IPS-20b (cell line): ENCODE data around the gene IGF2BP2.
"Not testable (repeated sequence)": the region's sequence is repeated elsewhere in the genome, so short reads cannot be mapped to it uniquely, and the experiment has no call there.

Source experiments
- H3K27ac ChIP-seq: one replicate; pipeline ENCODE4 v1.5.1; 2013; ENCODE audit warnings: low read length
- H3K27me3 ChIP-seq: 2 replicates; pipeline ENCODE4 v1.6.1; 2013; ENCODE audit warnings: mild to moderate bottlenecking, low read length, inconsistent platforms; ENCODE audit not compliant: insufficient read depth
- H3K36me3 ChIP-seq: 2 replicates; pipeline ENCODE4 v1.6.1; 2013; ENCODE audit warnings: low read depth, mild to moderate bottlenecking, inconsistent platforms, low read length, moderate library complexity; ENCODE audit not compliant: insufficient read depth
- H3K4me1 ChIP-seq: 2 replicates; pipeline ENCODE4 v1.6.1; 2013; ENCODE audit warnings: mild to moderate bottlenecking, control low read depth, inconsistent platforms, low read length, moderate library complexity; ENCODE audit not compliant: insufficient read depth
- H3K4me3 ChIP-seq: 2 replicates; pipeline ENCODE4 v1.5.1; 2013; ENCODE audit warnings: mild to moderate bottlenecking, low read length, inconsistent platforms
- H3K9ac ChIP-seq: 2 replicates; pipeline ENCODE4 v1.6.1; 2013; ENCODE audit warnings: low read depth, mild to moderate bottlenecking, inconsistent platforms, low read length, moderate library complexity
- H3K9me3 ChIP-seq: 2 replicates; pipeline ENCODE4 v1.6.1; 2013; ENCODE audit warnings: mild to moderate bottlenecking, low read depth, low read length, inconsistent platforms; ENCODE audit not compliant: insufficient read depth

Gene IGF2BP2

DNA sequence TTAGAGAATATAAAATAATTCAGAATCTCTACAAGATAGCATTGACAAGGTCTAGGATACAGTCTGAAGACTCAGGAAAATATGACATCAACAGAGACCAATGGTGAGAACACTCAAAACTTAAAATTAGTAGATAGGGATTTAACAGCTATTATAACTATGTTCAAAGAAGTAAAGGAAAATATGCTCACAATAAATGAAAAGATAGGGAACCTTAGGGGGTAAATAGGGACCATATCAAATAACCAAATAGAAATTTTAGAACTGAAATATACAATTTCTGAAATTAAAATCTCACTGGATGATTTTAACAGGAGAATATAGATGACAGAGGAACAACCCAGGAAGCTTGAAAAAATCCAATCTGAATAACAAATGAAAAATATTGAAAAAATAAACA lies 31.8 kb upstream of the IGF2BP2 start:
- no peak overlapping the region for H3K27ac ChIP-seq
- H3K36me3 ChIP-seq, result no peaks in the 10 kb centered on the region
- H3K4me1 ChIP-seq, result no peaks in the 10 kb centered on the region
- H3K4me3 ChIP-seq, result no peak overlapping the region
- H3K27me3 ChIP-seq, result no peaks in the 10 kb centered on the region
- H3K9me3 ChIP-seq, result peaks cover 11% of the 10 kb centered on the region; the same call in 1 of the 2 replicates
- no peak overlapping the region for H3K9ac ChIP-seq

- H3K9me3 ChIP-seq, result peaks cover 11% of the 10 kb centered on the region; the same call in 1 of the 2 replicates
- H3K4me3 ChIP-seq, H3K27ac ChIP-seq, H3K27me3 ChIP-seq, H3K9ac ChIP-seq, H3K4me1 ChIP-seq, H3K36me3 ChIP-seq: not testable (repeated sequence)
Observed at GRCh38 chr3:185853771-185854170, 28.9 kb upstream of the IGF2BP2 start.

DNA sequence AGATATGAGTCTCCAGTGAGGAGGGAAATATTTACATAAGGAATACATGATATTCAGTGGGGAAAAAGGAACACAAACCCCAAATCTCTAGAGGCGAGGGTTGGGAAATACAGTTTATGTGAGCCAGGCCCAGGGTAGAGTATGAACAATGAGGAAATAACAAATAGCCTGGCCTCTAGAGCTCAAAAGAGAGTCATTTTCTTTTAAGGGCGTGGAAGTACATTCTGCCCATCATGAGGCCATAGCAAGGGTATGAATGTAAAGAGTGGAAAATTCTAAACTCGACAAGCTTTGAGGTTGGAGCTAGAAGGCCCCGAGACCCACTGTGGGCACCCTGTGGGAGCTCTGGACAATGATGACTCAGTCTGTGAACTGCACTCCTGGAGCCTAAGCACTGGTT lies 27.8 kb upstream of the IGF2BP2 start:
- Histone ChIP-seq H3K27ac (no peak overlapping the region), H3K9ac (no peak overlapping the region), H3K27me3 (no peaks in the 10 kb centered on the region), H3K9me3 (peaks cover 11% of the 10 kb centered on the region; the same call in 1 of the 2 replicates), H3K4me1 (no peaks in the 10 kb centered on the region), H3K36me3 (no peaks in the 10 kb centered on the region), H3K4me3 (no peak overlapping the region)

DNA sequence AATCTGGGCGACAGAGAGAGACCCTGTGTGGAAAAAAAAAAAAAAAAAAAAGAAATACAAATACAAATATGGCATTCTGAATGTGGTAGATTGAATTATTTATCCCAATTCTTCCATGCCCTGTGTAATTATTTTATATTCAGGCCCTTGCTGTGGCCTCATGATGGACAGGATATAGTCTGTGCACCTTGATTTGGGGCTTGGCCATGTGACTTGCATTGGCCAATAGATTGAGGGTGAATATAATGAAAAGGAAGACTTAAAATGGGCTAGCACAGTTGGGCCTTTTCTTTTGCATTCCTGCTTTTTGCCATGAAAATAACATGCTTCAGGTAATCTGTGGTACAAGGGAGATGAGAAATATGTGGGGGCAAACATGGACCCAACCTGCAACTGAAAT lies 27.1 kb upstream of the IGF2BP2 start:
- no peak overlapping the region for H3K4me3 ChIP-seq
- H3K4me1 ChIP-seq, result no peaks in the 10 kb centered on the region
- H3K27ac ChIP-seq, result no peak overlapping the region
- H3K36me3 ChIP-seq, result no peaks in the 10 kb centered on the region
- H3K9ac ChIP-seq, result no peak overlapping the region
- peaks cover 7% of the 10 kb centered on the region; the same call in 1 of the 2 replicates for H3K9me3 ChIP-seq
- H3K27me3 ChIP-seq, result no peaks in the 10 kb centered on the region

- H3K36me3 ChIP-seq, result no peaks in the 10 kb centered on the region
- H3K9ac ChIP-seq, result no peak overlapping the region
- H3K4me1 ChIP-seq, result no peaks in the 10 kb centered on the region
- H3K27ac ChIP-seq, result no peak overlapping the region
- H3K9me3 ChIP-seq, result no peaks in the 10 kb centered on the region; the same call in 1 of the 2 replicates
- H3K4me3 ChIP-seq, result no peak overlapping the region
- H3K27me3 ChIP-seq, result no peaks in the 10 kb centered on the region
Observed at GRCh38 chr3:185851046-185851445, 26.2 kb upstream of the IGF2BP2 start.

DNA sequence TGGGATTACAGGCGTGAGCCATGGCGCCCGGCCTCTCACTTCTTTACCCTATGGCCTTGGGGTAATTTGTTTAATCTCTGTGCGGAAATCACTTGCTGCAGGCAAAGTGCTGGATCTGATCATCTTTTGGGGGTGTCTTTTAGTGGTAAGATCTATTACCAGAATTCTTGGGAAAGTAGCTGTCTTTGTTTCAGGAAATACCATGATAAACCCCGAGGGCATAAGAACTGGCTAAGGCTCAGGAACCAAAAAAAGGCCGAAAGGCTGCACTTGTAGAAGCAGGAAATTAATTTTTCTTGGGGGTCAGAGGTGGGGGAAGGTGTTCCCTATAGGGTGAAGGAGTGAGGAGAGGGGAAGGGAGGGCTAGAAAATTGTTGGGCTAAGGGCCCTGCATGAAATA lies 22.7 kb upstream of the IGF2BP2 start:
- no peaks in the 10 kb centered on the region for H3K36me3 ChIP-seq
- H3K4me1 ChIP-seq, result no peaks in the 10 kb centered on the region
- no peak overlapping the region for H3K27ac ChIP-seq
- no peaks in the 10 kb centered on the region for H3K27me3 ChIP-seq
- no peaks in the 10 kb centered on the region for H3K9me3 ChIP-seq
- no peak overlapping the region for H3K4me3 ChIP-seq
- no peak overlapping the region for H3K9ac ChIP-seq

DNA sequence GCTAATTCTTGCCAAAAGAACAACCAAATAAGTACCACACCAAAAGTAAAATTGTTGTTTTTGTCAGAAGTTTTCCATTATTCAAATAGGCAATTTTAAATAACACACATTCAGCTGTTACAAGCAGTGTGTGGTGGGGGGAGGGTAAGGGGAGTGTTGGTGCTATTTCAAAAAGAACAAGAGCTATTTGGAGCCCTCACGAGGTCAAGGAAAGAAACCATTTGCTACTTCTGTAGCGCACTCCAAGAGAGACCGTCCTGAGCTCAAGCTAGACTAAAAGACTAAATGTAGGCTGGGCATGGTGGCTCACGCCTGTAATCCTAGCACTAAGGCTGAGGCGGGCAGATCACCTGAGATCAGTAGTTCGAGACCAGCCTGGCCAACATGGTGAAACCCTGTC lies 21.2 kb upstream of the IGF2BP2 start:
- Histone ChIP-seq H3K36me3 (no peaks in the 10 kb centered on the region), H3K9ac (no peak overlapping the region), H3K9me3 (no peaks in the 10 kb centered on the region), H3K27me3 (no peaks in the 10 kb centered on the region), H3K4me1 (no peaks in the 10 kb centered on the region), H3K4me3 (no peak overlapping the region), H3K27ac (no peak overlapping the region)

DNA sequence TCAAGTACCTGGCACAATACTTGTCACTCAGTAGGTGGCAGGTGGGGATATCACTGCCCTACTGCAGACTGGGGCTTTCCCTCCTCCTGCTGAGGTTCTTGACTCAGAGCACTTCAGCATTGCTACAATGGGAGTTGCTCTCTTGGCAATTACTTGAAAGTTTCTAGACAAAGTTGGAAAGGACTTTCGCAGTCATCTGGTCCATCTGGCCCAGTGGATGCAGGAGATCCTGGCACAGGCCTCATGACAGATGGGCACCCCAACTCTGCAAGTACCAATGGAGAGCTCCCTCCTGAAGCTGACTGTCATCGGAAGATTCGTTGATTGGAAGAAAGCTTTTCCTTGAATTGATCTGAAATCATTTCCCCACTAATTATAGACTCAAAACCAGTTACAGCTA lies 19.2 kb upstream of the IGF2BP2 start:
- Histone ChIP-seq H3K27ac (no peak overlapping the region), H3K4me1 (no peaks in the 10 kb centered on the region), H3K36me3 (no peaks in the 10 kb centered on the region), H3K27me3 (no peaks in the 10 kb centered on the region), H3K9ac (no peak overlapping the region), H3K9me3 (no peaks in the 10 kb centered on the region), H3K4me3 (no peak overlapping the region)

- Histone ChIP-seq H3K4me3 (no peak overlapping the region), H3K27me3 (no peaks in the 10 kb centered on the region), H3K4me1 (no peaks in the 10 kb centered on the region), H3K9me3 (no peaks in the 10 kb centered on the region), H3K36me3 (no peaks in the 10 kb centered on the region), H3K9ac (no peak overlapping the region), H3K27ac (no peak overlapping the region)
Observed at GRCh38 chr3:185843635-185844034, 18.8 kb upstream of the IGF2BP2 start.

DNA sequence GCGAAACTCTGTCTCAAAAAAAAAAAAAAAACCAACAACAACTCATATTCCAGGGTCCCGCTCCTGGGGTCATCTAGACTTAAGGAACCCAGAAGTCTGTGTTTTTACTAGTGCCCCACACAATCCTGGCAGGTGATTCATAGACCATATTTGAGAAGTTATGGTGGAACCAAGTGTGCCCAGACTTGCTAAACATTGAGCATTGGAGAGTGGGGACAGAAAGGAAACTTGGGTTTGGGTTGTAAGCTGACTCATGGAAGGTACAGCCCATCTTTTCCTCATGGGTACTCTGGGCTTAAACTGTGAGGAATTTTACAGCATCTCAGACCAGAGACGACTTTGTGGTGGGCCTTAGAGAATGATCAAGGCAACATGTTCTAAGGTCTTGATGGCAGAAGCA lies 18.3 kb upstream of the IGF2BP2 start:
- H3K9ac ChIP-seq, result no peak overlapping the region
- no peaks in the 10 kb centered on the region for H3K27me3 ChIP-seq
- no peaks in the 10 kb centered on the region for H3K9me3 ChIP-seq
- no peak overlapping the region for H3K27ac ChIP-seq
- H3K36me3 ChIP-seq, result no peaks in the 10 kb centered on the region
- H3K4me1 ChIP-seq, result no peaks in the 10 kb centered on the region
- no peak overlapping the region for H3K4me3 ChIP-seq

- no peak overlapping the region for H3K9ac ChIP-seq
- no peak overlapping the region for H3K27ac ChIP-seq
- no peaks in the 10 kb centered on the region for H3K9me3 ChIP-seq
- H3K36me3 ChIP-seq, result no peaks in the 10 kb centered on the region
- no peaks in the 10 kb centered on the region for H3K27me3 ChIP-seq
- H3K4me1 ChIP-seq, result no peaks in the 10 kb centered on the region
- no peak overlapping the region for H3K4me3 ChIP-seq
Observed at GRCh38 chr3:185842241-185842640, 17.4 kb upstream of the IGF2BP2 start.

DNA sequence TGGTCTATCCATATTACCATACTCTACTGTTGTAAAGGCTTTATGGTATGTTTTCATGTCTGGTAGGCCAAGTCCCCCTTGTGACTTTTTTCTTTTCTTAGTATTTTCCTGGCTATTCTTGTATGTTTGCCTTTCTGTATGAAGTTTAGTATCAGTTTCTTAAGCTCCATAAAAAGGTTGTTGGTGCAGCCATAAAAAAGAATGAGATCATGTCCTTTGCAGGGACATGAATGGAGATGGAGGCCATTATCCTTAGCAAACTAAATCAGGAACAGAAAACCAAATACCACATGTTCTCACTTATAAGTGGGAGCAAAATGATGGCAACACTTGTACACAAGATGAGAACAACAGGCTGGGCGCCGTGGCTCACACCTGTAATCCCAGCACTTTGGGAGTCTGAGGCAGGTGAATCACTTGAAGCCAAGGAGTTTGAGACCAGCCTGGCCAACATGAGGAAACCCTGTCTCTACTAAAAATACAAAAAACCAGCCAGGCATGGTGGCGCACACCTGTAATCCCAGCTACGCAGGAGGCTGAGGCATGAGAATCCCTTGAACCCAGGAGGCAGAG lies 13.7 kb upstream of the IGF2BP2 start:
- H3K9me3 ChIP-seq, H3K9ac ChIP-seq, H3K4me1 ChIP-seq, H3K4me3 ChIP-seq, H3K27me3 ChIP-seq, H3K27ac ChIP-seq, H3K36me3 ChIP-seq: not testable (repeated sequence)
